Prostate gland (tissue), 2 donors: ENCODE measurements around the gene GPR108. TPM values are rescaled to one million over a fixed set of nuclear protein-coding genes. Genes with fewer than 3 reads are reported as not detected.

Source experiments
- DNase-seq: peaks from one replicate; pipeline ENCODE4 v3.0.0-alpha.2; 2019; ENCODE audit warnings: low spot score
- H3K27ac ChIP-seq, 2 donors: fragments of 200-600 bp; sonication (generic); 2 replicates each; pipeline ENCODE4 v1.5.1; 2017 to 2019
- H3K27me3 ChIP-seq: fragments of 200-600 bp; sonication (generic); replicated peaks from 2 replicates; pipeline ENCODE4 v1.5.1; 2019; ENCODE audit not compliant: insufficient read depth
- H3K36me3 ChIP-seq, 2 donors: fragments of 200-600 bp; sonication (generic); 1 replicate in 1 of 2; 2 replicates in 1 of 2; pipeline versions ENCODE4 v1.5.1 to v1.8.1; 2017 to 2019
- H3K4me1 ChIP-seq: fragments of 200-600 bp; sonication (generic); replicated peaks from 2 replicates; pipeline ENCODE4 v1.5.1; 2019
- H3K4me3 ChIP-seq, 2 donors: fragments of 200-600 bp; sonication (generic); 2 replicates each; pipeline ENCODE4 v1.5.1; 2017 to 2019
- H3K9me3 ChIP-seq: fragments of 200-600 bp; sonication (generic); 2 replicates; pipeline ENCODE4 v1.5.1; 2017
- CTCF ChIP-seq, 4 experiments: fragments of 200-600 bp in 2 of 4; fragments of 450-650 bp in 2 of 4; sonication (generic) in 2 of 4; IDR thresholded peaks; 1 replicate in 3 of 4; 2 replicates in 1 of 4; pipeline ENCODE4 v1.5.1; 2016 to 2019; ENCODE audit warnings: antibody characterized with exemption in 4 of 4, mild to moderate bottlenecking in 2 of 4, moderate library complexity in 2 of 4
- POLR2A ChIP-seq: fragments of 450-650 bp; IDR thresholded peaks from one replicate; pipeline ENCODE4 v1.6.1; 2016; ENCODE audit warnings: antibody characterized with exemption, mild to moderate bottlenecking
- POLR2AphosphoS5 ChIP-seq: sonication (generic); formaldehyde crosslinking; IDR thresholded peaks from one replicate; pipeline ENCODE4 v1.6.1; 2017; ENCODE audit warnings: antibody characterized with exemption
- WGBS: methylation state at CpG from one replicate; pipeline ENCODE4 v1.1.5; 2018; 5-methylcytosine and 5-hydroxymethylcytosine counted together
- intact Hi-C: fragments of 100-400 bp; cut with DNase I; formaldehyde crosslinking; loops from one replicate; pipeline ENCODE4 v1.14.2; 2022
- total RNA-seq, 2 donors: library from RNA; depleted of rRNA; stranded (reverse); fragments of >200 nt; gene quantifications; one replicate each; pipeline ENCODE4 v1.1.0, GENCODE V29; 2016

The GPR108 gene
- total RNA-seq, 2 donors from 2014 or later: 62.7 to 98.0 TPM

GRCh38 chr19:6744381-6745301 is 7.3 kb upstream of the GPR108 start:
- Histone ChIP-seq H3K27me3 (no peaks in the 10 kb centered on the region), H3K36me3 (peaks cover 0 to 12% of the 10 kb centered on the region in 2 donors), H3K27ac (peak overlapping the region; percentile 79 to 81), H3K4me3 (no peak overlapping the region), H3K9me3 (no peaks in the 10 kb centered on the region), H3K4me1 (peaks cover 13% of the 10 kb centered on the region)
- TF ChIP-seq CTCF (IDR thresholded peaks at IDR 0.05): peak in 1 of 4 experiments; percentile 3
- peak; percentile 85 for TF ChIP-seq POLR2AphosphoS5
- TF ChIP-seq POLR2A: no peak
- peak; percentile 82 for DNase-seq
- 17% methylated on average over 40 of the region's 41 CpGs for WGBS
- intact Hi-C loops: no loop called here

- WGBS: 78% methylated on average over 15 of the region's 15 CpGs
- TF ChIP-seq CTCF (IDR thresholded peaks at IDR 0.05): no peak
- no peak for TF ChIP-seq POLR2AphosphoS5
- no peak for TF ChIP-seq POLR2A
- Histone ChIP-seq H3K4me1 (peaks cover 15% of the 10 kb centered on the region), H3K27me3 (no peaks in the 10 kb centered on the region), H3K4me3 (no peak overlapping the region), H3K36me3 (peaks cover 0 to 12% of the 10 kb centered on the region in 2 donors), H3K9me3 (no peaks in the 10 kb centered on the region), H3K27ac (peak overlapping the region; percentile 79 to 81)
- DNase-seq: no peak
- intact Hi-C loops: no loop called here
These were observed 6.5 kb upstream of the GPR108 start for GRCh38 chr19:6743714-6744380.

GRCh38 chr19:6743066-6743465 is 5.7 kb upstream of the GPR108 start:
- intact Hi-C loops: no loop called here

GRCh38 chr19:6740589-6741343 is 3.4 kb upstream of the GPR108 start:
- Histone ChIP-seq H3K27ac (peak overlapping the region; percentile 91 to 93), H3K4me3 (peak overlapping the region; percentile 69 to 80), H3K36me3 (no peaks in the 10 kb centered on the region), H3K4me1 (peaks cover 24% of the 10 kb centered on the region), H3K9me3 (no peaks in the 10 kb centered on the region), H3K27me3 (no peaks in the 10 kb centered on the region)
- intact Hi-C loops: no loop called here
- DNase-seq: peak; percentile 54
- TF ChIP-seq CTCF (IDR thresholded peaks at IDR 0.05): no peak
- peak; percentile 78 for TF ChIP-seq POLR2A
- peak; percentile 83 for TF ChIP-seq POLR2AphosphoS5
- 2% methylated on average over 42 of the region's 46 CpGs for WGBS

More at GRCh38 chr19:6743066-6743465, 5.7 kb upstream of the GPR108 start:
- no peak for DNase-seq
- peaks cover 0 to 12% of the 10 kb centered on the region in 2 donors for H3K36me3 ChIP-seq
- H3K27ac ChIP-seq: peak overlapping the region in 1 of 2 donors; percentile 81
- H3K4me1 ChIP-seq: peaks cover 19% of the 10 kb centered on the region
- no peak overlapping the region for H3K4me3 ChIP-seq
- 83% methylated on average over 7 of the region's 7 CpGs for WGBS
- no peaks in the 10 kb centered on the region for H3K27me3 ChIP-seq
- TF ChIP-seq CTCF (IDR thresholded peaks at IDR 0.05) (no peak), POLR2AphosphoS5 (no peak), POLR2A (no peak)
- H3K9me3 ChIP-seq: no peaks in the 10 kb centered on the region
